ENCODE measurements around the gene RHBDD1. TPM values are rescaled to one million over a fixed set of nuclear protein-coding genes. Genes with fewer than 3 reads are reported as not detected.
"Not testable (repeated sequence)": the region's sequence is repeated elsewhere in the genome, so short reads cannot be mapped to it uniquely, and the experiment has no call there.

RHBDD1 gene
- total RNA-seq, 1 donor from 2014 or later, result 31.3 TPM

DNA sequence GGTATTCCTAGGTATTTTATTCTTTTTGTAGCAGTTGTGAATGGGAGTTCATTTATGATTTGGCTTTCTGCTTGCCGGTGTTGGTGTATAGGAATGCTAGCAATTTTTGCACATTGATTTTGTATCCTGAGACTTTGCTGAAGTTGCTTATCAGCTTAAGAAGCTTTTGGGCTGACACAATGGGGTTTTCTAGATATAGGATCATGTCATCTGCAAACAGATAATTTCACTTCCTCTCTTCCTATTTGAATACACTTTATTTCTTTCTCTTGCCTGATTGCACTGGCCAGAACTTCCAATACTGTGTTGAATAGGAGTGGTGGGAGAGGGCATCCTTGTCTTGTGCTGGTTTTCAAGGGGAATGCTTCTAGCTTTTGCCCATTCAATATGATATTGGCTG is 7.1 kb downstream of the RHBDD1 start:
- DNase-seq (ENCODE audit: low read depth), result not testable (repeated sequence)

DNA sequence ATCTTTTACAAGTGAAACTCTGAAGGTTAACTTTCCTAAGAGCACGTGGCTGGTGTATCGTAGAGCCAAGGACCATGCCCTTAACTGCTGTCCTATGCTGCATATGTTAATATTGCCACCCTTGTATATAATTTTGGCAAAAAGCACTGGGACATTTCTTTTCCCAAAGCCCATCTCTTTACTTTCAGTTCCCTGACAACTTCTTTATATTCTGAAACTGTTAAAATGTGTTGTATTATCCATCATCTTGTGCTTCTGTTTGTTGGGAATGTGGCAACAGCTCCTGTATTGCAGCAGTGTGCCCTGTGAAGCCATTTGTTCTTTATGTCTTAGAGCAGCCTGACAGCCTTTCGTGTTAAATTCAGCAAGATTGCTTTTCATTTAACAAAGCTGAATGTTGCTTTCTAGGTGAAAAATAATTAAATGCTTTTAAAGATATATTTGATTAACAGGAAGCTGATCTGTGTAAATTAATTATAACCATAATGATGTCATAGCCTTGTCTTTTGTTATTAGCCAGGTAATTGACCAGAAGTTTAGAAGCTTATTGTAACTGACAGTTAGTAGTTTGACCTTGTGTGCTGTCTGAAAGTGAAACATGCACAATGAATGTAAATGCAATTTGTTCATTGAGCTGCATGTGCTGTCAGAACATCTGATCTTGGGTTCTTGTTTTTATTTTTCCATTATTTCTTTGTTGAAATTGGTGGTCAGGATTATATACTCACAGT is 9.7 kb downstream of the RHBDD1 start:
- no peak for DNase-seq (ENCODE audit: low read depth)

DNA sequence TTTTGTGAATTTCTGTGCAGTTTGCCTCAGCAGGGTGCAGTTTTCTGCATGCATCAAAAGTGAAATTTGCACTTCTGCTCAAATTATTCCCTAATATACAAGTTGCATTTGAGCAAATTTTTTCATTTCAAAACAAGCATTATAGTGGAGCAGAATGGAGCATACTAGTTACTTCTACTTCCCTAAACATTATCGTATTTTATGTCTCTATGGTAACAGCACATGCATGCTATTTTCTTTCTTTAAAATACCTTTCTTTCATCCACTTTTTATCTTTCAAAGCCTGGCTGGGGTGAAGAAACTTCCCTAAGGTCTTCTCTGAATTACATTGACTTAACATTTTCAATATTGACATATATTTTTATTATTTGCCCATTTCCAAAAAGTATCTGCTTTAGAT is 11.2 kb downstream of the RHBDD1 start:
- DNase-seq (ENCODE audit: low read depth), result no peak

DNA sequence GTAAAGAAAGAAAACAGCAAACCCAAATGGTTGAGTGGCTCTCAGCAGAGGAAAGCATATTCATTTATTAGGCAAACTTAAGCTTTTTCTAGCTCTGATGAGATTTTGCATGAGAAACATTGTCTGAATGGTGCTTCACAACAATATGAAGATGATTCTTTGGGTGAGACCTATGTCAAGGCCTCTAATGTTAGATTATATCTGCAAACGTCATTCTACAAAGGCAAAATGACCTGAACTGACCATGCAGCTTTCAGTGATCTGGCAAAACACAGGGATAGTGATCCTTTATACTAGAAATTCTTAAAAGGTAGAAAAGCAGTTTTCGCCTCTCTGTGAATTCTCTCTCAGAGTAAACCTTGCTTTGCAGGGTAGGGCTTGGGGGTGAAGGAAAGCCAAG is 11.7 kb downstream of the RHBDD1 start:
- no peak for DNase-seq (ENCODE audit: low read depth)

DNA sequence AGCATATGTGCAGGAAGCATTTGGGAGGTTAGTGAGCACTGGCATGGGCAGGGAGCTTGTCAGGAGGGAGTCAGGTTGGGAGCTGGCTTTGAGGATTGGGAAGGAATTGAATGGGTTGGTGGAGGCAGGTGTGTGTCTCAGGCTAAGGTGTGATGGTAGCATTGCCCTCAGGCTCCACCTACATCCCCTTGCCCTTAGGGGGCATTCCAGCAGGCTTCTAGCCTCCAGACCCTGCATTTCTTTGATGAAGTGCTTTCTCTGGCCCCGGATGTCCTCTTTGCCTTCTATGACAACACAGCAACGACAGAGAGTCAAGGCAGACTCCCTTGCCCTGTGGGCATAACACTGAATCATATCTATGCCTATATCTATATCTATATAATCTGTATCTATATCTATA is 13.5 kb downstream of the RHBDD1 start:
- DNase-seq (ENCODE audit: low read depth), result no peak

DNA sequence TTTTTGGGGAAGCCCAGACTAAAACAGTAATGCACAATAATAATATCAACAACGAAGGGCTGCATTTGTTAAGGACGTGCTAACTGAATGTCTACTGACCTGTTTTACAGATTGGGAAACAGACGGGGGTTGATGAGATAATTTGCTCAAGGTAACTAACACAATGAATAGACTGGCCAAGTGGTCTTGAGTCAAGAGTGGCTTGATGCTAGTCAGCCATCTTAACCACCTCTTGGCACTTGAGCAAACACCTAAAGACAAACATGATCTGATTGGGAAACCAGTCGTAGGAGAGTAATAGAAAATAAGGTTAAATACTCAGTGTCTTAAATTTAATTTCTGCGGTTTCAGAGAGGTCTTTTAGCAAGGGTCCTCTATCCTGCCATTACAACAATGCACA is 14.2 kb downstream of the RHBDD1 start:
- DNase-seq (ENCODE audit: low read depth), result no peak

DNA sequence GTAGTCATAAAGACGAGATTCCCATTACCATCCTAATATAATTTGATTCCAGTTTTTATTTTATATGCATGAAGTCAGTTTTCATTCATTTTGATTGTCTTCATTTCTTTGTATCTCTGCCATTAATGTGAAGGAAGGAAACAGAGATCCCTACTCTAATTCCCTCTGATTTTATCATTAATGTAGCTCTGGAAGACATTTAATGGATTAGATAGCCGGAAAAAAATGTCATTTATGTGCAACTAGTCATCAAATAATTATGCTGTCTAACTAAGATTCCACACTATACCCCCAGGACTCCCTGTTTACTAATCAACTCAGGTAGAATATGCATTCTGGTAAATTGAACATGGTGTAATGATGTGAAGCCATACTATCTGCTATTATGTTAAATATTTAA is 19.9 kb downstream of the RHBDD1 start:
- no peak for DNase-seq (ENCODE audit: low read depth)

DNA sequence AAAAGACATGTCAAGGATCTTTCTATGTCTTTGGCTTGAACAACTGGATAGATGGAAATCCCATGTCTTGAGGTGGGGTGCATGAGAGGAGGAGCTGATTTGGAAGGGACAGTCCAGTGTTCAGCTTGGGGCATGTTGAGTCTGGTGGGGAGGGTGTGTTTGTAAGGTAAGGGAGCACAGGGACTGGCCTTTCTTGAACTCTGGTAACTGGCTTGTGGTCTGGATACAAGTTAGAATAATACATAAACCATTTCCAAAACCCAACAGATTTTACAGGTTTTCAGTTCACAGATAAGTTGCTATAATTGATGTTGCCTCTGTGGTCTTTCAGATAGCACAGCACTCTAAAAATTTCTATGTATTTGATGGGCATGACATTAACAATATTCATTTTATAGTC is 24.2 kb downstream of the RHBDD1 start:
- no peak for DNase-seq (ENCODE audit: low read depth)

DNA sequence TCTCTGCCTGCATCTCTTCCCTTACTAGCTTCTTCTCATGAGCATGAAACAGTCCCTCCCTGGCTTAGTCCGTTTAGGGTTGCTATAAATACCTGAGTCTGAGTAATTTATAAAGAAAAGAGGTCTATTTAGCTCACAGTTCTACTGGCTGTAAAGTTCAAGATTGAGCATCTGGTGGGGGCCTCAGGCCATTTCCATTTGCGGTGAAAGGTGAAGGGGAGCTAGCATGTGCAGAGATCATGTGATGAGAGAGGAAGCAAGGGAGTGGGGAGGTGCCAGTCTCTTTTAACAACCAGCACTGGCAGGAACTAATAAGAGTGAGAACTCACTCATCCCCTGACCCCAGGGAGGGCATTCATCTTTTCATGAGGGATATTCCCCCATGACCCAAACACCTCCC is 26.8 kb downstream of the RHBDD1 start:
- no peak for DNase-seq (ENCODE audit: low read depth)

DNA sequence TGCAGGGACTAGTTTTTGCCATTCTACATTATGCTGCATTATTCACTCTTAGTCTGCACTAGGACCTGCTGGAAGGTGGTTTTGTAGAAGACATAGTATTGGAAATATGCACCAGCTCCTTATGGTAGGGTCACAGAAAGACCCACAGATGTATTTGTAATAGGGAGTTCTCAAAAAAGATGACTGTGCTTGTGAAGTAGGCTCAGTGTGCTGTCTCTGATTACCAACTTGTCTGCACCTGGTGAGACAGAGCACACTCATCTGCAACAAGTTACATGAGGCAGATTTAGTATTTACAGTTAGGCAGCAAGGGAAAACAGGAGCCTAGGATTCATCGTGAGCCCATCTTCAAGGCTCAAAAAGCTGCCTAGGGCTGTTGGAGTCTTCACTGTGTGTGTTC is 29.4 kb downstream of the RHBDD1 start:
- no peak for DNase-seq (ENCODE audit: low read depth)

DNA sequence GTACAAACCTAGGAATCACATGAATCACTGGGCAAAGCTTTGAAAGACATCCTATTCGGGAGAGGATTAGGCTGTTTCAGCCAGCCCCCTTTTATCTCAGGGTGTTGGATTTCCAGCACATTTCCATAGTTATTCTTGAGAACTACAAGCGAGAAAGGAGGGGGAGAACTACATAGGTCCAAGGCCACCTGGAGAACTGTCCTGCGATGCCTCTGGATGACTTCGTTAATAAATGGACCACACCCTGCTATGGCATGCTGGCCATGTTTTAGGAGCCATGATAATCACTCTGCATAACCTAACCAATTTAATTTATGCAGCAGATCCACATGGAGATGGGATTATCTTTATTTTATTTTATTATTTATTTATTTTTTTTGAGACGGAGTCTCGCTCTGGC is 29.9 kb downstream of the RHBDD1 start:
- no peak for DNase-seq (ENCODE audit: low read depth)

DNA sequence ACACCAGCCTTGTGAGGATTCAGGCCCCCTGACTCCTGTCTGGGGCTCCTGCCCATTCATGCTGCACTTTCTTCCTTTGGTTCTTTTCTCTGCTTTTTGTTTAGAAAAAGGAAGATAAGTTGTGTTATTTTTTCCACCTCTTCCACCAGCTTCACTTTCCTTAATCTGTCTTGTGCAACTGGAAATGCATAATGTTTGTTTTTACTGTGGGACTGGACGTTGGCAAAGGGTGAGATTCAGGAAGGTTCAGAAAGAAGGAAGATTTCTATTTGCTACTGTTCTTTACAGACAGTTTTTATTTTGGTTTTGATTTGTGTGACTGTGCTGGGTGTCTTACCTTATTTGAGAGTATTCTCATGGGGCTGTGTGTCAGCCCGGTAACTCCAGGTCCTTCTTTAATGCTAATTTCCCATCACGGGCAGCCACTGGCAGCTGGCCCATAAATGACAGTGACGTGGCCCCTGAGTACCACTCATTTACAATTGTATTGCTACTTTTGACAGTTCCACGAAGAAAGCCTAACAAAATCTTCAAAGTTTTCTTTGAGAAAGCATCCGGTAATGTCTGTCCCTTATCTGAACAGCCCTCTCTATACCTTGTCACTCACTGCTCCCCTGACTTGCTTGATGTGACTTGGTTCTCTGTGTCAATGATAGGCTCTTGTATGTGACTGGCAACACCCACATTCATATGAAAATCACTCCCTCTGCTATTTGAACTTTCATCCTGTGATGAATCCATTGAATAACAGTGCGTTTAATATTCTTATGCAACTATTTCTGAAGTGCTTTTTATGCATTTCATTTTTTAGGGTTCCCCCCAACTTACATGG is 32.7 kb downstream of the RHBDD1 start:
- DNase-seq (ENCODE audit: low read depth), result no peak

DNA sequence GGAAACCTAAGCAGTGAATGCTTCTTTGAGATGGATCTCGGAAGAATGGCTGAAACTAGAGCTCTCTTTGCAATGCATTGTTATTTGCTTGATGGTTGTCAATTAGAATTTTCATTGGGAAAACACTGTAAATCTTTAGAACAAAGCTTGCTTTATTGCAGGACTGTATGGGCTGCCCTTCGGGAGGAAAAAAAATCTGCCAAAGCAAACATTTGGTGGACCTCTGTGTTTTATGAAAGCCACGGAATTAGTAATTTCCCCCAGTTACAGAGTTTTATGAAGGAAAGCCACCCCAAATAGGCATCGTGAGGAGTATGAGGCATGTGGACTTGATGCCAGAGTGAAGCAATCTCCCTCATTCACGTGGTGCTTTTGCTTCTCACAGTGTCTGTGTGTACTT is 33.5 kb downstream of the RHBDD1 start:
- no peak for DNase-seq (ENCODE audit: low read depth)

DNA sequence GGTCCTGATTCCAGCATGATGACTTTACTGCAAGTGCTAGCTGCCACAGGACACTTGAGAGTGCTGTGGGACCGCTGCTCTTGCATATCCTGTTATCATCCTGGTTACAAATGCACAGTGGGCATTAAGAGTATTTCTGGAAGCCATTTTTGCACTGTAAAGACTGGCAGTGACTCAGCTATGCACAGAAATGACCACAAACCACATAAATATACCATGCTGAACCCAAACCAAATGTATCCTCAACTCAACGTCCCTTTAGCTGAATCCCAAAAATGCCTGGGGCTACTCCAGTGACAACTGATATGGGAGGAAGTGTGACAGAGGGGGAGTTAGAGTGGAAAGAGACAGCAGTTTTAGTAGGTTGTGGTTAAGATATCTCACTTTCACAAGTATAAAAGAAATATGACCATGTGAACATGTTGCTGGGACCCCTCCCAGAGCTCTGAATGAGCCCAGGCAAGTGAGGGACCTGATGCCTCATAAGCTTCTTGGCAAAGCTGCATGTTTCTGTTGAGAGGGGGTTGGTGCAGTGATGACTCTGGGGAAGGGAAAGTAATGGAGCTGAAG is 37.3 kb downstream of the RHBDD1 start:
- no peak for DNase-seq (ENCODE audit: low read depth)

DNA sequence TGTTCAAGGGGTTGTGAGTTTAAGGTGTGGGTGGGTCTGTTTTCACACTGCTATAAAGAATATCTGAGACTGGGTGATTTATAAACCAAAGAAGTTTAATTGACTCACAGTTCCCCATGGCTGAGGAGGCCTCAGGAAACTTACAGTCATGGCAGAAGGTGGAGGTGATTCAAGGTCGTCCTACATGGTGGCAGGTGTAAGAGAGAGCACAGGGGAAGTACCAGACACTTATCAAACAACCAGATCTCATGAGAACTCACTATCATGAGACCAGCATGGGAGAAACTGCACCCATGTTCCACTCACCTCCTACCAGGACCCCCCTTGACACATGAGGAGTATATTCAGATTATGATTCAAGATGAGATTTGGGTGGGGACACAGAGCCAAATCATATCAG is 38.0 kb downstream of the RHBDD1 start:
- no peak for DNase-seq (ENCODE audit: low read depth)

DNA sequence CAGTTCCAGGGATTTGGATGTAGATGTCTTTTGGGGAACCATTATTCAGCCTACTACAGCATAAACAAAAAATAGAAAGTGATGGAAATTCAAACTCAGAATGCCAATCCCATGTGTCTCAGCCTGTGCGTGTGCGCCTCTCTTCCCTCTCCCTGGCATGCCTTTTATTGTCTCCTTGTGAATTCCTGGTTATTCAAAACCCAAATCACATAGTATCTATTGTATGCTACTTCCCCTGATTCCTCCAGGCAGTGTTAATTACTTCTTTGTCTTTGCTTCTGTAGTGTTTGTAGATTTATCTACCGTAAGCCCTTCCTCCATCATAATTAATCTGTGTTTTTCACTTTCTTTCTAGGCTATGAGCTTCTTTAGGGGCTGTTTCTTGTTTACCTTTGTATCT is 38.9 kb downstream of the RHBDD1 start:
- DNase-seq (ENCODE audit: low read depth), result no peak

DNA sequence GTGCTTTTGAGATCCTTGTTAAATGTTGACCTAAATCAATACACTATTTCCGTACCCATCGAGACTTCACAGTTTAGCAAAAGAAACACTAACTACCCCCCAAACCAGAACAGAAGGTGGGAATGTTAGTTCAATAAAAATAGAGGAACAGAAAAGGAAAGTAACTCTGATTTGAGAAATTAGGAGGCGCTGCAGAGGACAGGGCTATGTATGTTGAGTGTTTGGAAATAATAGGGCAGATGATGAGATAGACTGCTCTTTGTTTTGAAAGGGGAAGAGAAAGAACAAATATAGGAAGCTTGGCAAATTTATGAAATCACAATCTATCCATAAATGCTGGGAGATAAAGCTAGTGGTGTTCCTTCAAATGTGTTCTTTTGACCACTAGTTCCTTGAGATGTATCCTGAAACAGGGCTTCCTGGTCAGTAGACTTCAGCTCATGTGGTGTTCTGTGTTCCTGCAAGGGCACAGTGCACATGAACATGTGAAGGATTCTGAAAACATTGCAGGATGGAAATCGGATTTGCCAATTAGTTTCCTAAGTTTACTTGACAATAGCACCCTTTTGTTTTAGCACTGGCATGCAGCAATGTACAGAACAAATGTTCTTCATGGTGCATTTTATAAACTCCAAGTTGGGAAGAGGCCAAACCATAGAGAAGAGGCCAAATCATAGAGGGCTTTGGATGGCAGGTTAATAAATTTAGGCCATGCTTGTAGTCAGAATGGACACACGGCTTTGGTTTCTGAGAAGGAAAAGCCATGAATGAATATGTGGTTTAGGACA is 39.8 kb downstream of the RHBDD1 start:
- no peak for DNase-seq (ENCODE audit: low read depth)

DNA sequence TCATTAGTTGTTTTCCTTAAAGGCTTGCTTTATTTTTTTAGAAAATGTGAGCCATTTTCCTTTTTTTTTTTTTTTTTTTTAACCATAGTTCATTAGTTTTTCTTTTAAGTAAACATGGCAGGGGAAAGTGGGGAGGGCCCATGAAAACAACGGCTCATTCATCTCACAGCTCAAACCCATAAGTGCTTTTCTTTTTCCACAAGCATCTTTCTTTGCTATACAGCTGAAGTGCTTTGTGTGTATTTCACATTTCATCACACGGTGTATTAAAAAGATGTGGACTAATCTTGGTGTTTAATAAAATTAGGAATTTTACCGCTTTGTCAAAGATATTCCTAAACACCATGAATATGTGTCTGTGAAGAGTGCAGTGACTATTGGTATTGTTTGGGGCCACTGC is 41.6 kb downstream of the RHBDD1 start:
- DNase-seq (ENCODE audit: low read depth), result no peak

DNA sequence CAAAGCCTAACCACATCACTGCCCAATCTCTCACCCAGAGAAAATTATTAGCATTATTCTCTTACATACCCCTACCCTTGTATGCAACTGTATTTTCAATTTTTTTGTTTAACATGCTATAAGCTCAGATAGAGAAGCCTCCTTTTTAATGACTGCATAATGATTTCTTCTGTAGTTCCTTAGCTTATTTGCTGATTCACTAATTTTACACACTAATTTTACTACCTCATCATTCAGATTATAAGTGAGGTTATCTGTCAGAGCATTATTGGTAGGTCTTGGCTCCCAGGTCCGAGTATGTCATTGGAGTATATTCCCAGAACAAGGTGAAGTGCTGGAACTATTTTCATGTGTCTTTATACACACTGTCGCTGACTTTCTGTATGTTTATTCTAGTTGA is 45.4 kb downstream of the RHBDD1 start:
- no peak for DNase-seq (ENCODE audit: low read depth)

DNA sequence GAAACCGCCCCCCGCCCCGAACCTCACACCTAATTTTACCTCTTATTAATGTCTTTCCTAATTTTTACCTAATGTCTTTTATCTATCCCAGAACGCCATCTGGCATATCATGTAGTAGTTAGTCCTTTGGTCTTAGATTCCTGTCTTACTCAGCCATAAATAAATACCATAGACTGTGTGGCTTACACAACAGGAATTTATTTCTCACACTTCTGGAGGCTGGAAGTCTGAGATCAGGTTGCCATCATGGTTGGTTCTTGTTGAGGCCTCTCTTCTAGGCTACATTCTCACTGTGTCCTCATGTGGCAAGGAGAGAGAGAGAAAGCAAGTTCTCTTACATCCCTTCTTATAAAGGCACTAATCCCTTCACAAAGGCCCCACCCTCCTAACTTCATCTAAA is 46.8 kb downstream of the RHBDD1 start:
- no peak for DNase-seq (ENCODE audit: low read depth)

DNA sequence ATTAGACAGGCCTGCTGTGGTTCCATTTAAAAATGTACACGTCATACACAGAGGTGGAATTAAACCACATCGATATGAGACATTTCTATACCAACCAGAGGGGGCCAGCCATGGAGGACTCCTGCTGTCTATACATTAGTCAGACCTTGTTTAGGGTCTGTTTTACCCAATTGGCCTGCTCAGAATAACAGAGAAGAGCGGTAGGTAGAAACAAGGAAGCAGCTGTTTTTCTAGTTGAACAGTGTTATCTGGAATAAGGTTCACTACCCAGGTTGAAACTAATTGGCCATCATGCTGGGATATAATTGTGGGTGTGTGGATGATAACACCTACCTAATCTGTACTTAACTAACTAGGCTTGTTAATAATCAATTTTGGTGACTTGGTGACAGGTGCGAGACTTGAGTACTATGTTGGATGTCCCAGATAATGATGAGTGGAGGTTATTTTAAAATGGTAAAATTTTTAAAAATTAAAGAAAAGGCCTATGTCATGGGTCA is 47.5 kb downstream of the RHBDD1 start:
- DNase-seq (ENCODE audit: low read depth), result no peak

DNA sequence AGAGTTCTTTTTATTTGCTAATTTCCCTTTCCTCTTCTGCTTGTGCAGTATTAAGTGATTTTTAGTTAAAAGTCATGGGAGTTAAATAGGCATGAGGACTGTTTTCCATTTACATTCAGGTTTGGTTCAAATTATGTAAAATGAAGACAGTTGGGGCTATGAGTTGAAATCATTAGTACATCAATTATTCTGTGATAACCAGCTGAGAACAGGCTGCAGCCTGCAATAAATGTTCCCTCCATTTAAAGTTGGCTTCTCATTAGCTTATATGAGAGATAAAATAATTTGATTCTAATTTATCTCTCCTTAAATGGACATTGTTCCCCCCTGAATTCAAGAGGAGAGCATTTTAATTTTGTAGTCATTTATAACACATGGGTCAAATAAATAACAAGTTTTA is 48.3 kb downstream of the RHBDD1 start:
- DNase-seq (ENCODE audit: low read depth), result no peak
